ENCODE data around the gene FANCB. TPM values are rescaled to one million over a fixed set of nuclear protein-coding genes. Genes with fewer than 3 reads are reported as not detected.

The FANCB gene
- total RNA-seq, 1 donor from 2014 or later: 7.8 TPM

GRCh38 chrX:14897042-14897441 is 24.2 kb upstream of the FANCB start:
- H3K4me1 ChIP-seq (ENCODE audit: control insufficient read depth in 3 of 3, insufficient read depth in 3 of 3, low read length in 3 of 3): no peaks in the 10 kb centered on the region
- H3K9ac ChIP-seq (ENCODE audit: low read depth in 1 of 3, low read length in 3 of 3): no peak overlapping the region
- no peaks in the 10 kb centered on the region for H3K9me3 ChIP-seq (ENCODE audit: control insufficient read depth in 3 of 3, low read length in 3 of 3)
- H3K27ac ChIP-seq (ENCODE audit: low read depth, low read length): no peak overlapping the region
- peaks cover 0 to 2% (median 0%) of the 10 kb centered on the region in 3 donors for H3K36me3 ChIP-seq (ENCODE audit: control insufficient read depth in 3 of 3, insufficient read depth in 3 of 3, low read length in 3 of 3)
- H3K4me3 ChIP-seq (ENCODE audit: low read length in 3 of 3): no peak overlapping the region
- no peaks in the 10 kb centered on the region for H3K27me3 ChIP-seq (ENCODE audit: control insufficient read depth in 3 of 3, insufficient read depth in 3 of 3, low read length in 3 of 3)

GRCh38 chrX:14896273-14896672 is 23.4 kb upstream of the FANCB start:
- Histone ChIP-seq H3K4me1 (ENCODE audit: control insufficient read depth in 3 of 3, insufficient read depth in 3 of 3, low read length in 3 of 3) (no peaks in the 10 kb centered on the region), H3K36me3 (ENCODE audit: control insufficient read depth in 3 of 3, insufficient read depth in 3 of 3, low read length in 3 of 3) (peaks cover 0 to 2% (median 0%) of the 10 kb centered on the region in 3 donors), H3K4me3 (ENCODE audit: low read length in 3 of 3) (no peak overlapping the region), H3K27me3 (ENCODE audit: control insufficient read depth in 3 of 3, insufficient read depth in 3 of 3, low read length in 3 of 3) (no peaks in the 10 kb centered on the region), H3K9me3 (ENCODE audit: control insufficient read depth in 3 of 3, low read length in 3 of 3) (no peaks in the 10 kb centered on the region), H3K9ac (ENCODE audit: low read depth in 1 of 3, low read length in 3 of 3) (no peak overlapping the region), H3K27ac (ENCODE audit: low read depth, low read length) (no peak overlapping the region)

- H3K27me3 ChIP-seq (ENCODE audit: control insufficient read depth in 3 of 3, insufficient read depth in 3 of 3, low read length in 3 of 3): no peaks in the 10 kb centered on the region
- H3K36me3 ChIP-seq (ENCODE audit: control insufficient read depth in 3 of 3, insufficient read depth in 3 of 3, low read length in 3 of 3): no peaks in the 10 kb centered on the region
- H3K9me3 ChIP-seq (ENCODE audit: control insufficient read depth in 3 of 3, low read length in 3 of 3): no peaks in the 10 kb centered on the region
- no peak overlapping the region for H3K27ac ChIP-seq (ENCODE audit: low read depth, low read length)
- no peak overlapping the region for H3K4me3 ChIP-seq (ENCODE audit: low read length in 3 of 3)
- H3K9ac ChIP-seq (ENCODE audit: low read depth in 1 of 3, low read length in 3 of 3): no peak overlapping the region
- H3K4me1 ChIP-seq (ENCODE audit: control insufficient read depth in 3 of 3, insufficient read depth in 3 of 3, low read length in 3 of 3): no peaks in the 10 kb centered on the region
These were observed 13.4 kb upstream of the FANCB start for GRCh38 chrX:14886252-14886651.

- H3K4me3 ChIP-seq (ENCODE audit: low read length in 3 of 3): no peak overlapping the region
- H3K9me3 ChIP-seq (ENCODE audit: control insufficient read depth in 3 of 3, low read length in 3 of 3): no peaks in the 10 kb centered on the region
- no peak overlapping the region for H3K27ac ChIP-seq (ENCODE audit: low read depth, low read length)
- no peaks in the 10 kb centered on the region for H3K27me3 ChIP-seq (ENCODE audit: control insufficient read depth in 3 of 3, insufficient read depth in 3 of 3, low read length in 3 of 3)
- H3K9ac ChIP-seq (ENCODE audit: low read depth in 1 of 3, low read length in 3 of 3): no peak overlapping the region
- H3K4me1 ChIP-seq (ENCODE audit: control insufficient read depth in 3 of 3, insufficient read depth in 3 of 3, low read length in 3 of 3): no peaks in the 10 kb centered on the region
- no peaks in the 10 kb centered on the region for H3K36me3 ChIP-seq (ENCODE audit: control insufficient read depth in 3 of 3, insufficient read depth in 3 of 3, low read length in 3 of 3)
These were observed 11.8 kb upstream of the FANCB start for GRCh38 chrX:14884714-14885113.

GRCh38 chrX:14883826-14884225 is 11.0 kb upstream of the FANCB start:
- Histone ChIP-seq H3K9me3 (ENCODE audit: control insufficient read depth in 3 of 3, low read length in 3 of 3) (no peaks in the 10 kb centered on the region), H3K27ac (ENCODE audit: low read depth, low read length) (no peak overlapping the region), H3K4me3 (ENCODE audit: low read length in 3 of 3) (no peak overlapping the region), H3K27me3 (ENCODE audit: control insufficient read depth in 3 of 3, insufficient read depth in 3 of 3, low read length in 3 of 3) (no peaks in the 10 kb centered on the region), H3K36me3 (ENCODE audit: control insufficient read depth in 3 of 3, insufficient read depth in 3 of 3, low read length in 3 of 3) (no peaks in the 10 kb centered on the region), H3K9ac (ENCODE audit: low read depth in 1 of 3, low read length in 3 of 3) (no peak overlapping the region), H3K4me1 (ENCODE audit: control insufficient read depth in 3 of 3, insufficient read depth in 3 of 3, low read length in 3 of 3) (no peaks in the 10 kb centered on the region)

GRCh38 chrX:14875624-14876023 is 2.8 kb upstream of the FANCB start:
- Histone ChIP-seq H3K4me1 (ENCODE audit: control insufficient read depth in 3 of 3, insufficient read depth in 3 of 3, low read length in 3 of 3) (peaks cover 0 to 8% (median 5%) of the 10 kb centered on the region in 3 donors), H3K36me3 (ENCODE audit: control insufficient read depth in 3 of 3, insufficient read depth in 3 of 3, low read length in 3 of 3) (no peaks in the 10 kb centered on the region), H3K9ac (ENCODE audit: low read depth in 1 of 3, low read length in 3 of 3) (no peak overlapping the region), H3K4me3 (ENCODE audit: low read length in 3 of 3) (no peak overlapping the region), H3K27me3 (ENCODE audit: control insufficient read depth in 3 of 3, insufficient read depth in 3 of 3, low read length in 3 of 3) (no peaks in the 10 kb centered on the region), H3K9me3 (ENCODE audit: control insufficient read depth in 3 of 3, low read length in 3 of 3) (no peaks in the 10 kb centered on the region), H3K27ac (ENCODE audit: low read depth, low read length) (no peak overlapping the region)

GRCh38 chrX:14873676-14874049 is 794 bp upstream of the FANCB start:
- H3K9me3 ChIP-seq (ENCODE audit: control insufficient read depth in 3 of 3, low read length in 3 of 3): peaks cover 0 to 1% (median 0%) of the 10 kb centered on the region in 3 donors
- H3K4me3 ChIP-seq (ENCODE audit: low read length in 3 of 3): peak overlapping the region; percentile 83 to 87 (median 87)
- H3K27me3 ChIP-seq (ENCODE audit: control insufficient read depth in 3 of 3, insufficient read depth in 3 of 3, low read length in 3 of 3): no peaks in the 10 kb centered on the region
- H3K36me3 ChIP-seq (ENCODE audit: control insufficient read depth in 3 of 3, insufficient read depth in 3 of 3, low read length in 3 of 3): no peaks in the 10 kb centered on the region
- peaks cover 0 to 8% (median 5%) of the 10 kb centered on the region in 3 donors for H3K4me1 ChIP-seq (ENCODE audit: control insufficient read depth in 3 of 3, insufficient read depth in 3 of 3, low read length in 3 of 3)
- peak overlapping the region; percentile 74 to 85 (median 82) for H3K9ac ChIP-seq (ENCODE audit: low read depth in 1 of 3, low read length in 3 of 3)
- H3K27ac ChIP-seq (ENCODE audit: low read depth, low read length): peak overlapping the region; percentile 74

- H3K9ac ChIP-seq (ENCODE audit: low read depth in 1 of 3, low read length in 3 of 3): no peak overlapping the region
- H3K9me3 ChIP-seq (ENCODE audit: control insufficient read depth in 3 of 3, low read length in 3 of 3): peaks cover 0 to 2% (median 0%) of the 10 kb centered on the region in 3 donors
- no peak overlapping the region for H3K27ac ChIP-seq (ENCODE audit: low read depth, low read length)
- peaks cover 0 to 8% (median 5%) of the 10 kb centered on the region in 3 donors for H3K4me1 ChIP-seq (ENCODE audit: control insufficient read depth in 3 of 3, insufficient read depth in 3 of 3, low read length in 3 of 3)
- no peaks in the 10 kb centered on the region for H3K36me3 ChIP-seq (ENCODE audit: control insufficient read depth in 3 of 3, insufficient read depth in 3 of 3, low read length in 3 of 3)
- no peaks in the 10 kb centered on the region for H3K27me3 ChIP-seq (ENCODE audit: control insufficient read depth in 3 of 3, insufficient read depth in 3 of 3, low read length in 3 of 3)
- H3K4me3 ChIP-seq (ENCODE audit: low read length in 3 of 3): peak overlapping the region; percentile 70 to 79 (median 72)
These were observed 514 bp downstream of the FANCB start for GRCh38 chrX:14872355-14872754.

- H3K9me3 ChIP-seq (ENCODE audit: control insufficient read depth in 3 of 3, low read length in 3 of 3): peaks cover 0 to 2% (median 0%) of the 10 kb centered on the region in 3 donors
These were observed 1.1 kb downstream of the FANCB start for GRCh38 chrX:14871767-14872166.

GRCh38 chrX:14865201-14865600 is 7.7 kb downstream of the FANCB start:
- H3K27me3 ChIP-seq (ENCODE audit: control insufficient read depth in 3 of 3, insufficient read depth in 3 of 3, low read length in 3 of 3): no peaks in the 10 kb centered on the region
- H3K9ac ChIP-seq (ENCODE audit: low read depth in 1 of 3, low read length in 3 of 3): no peak overlapping the region
- no peaks in the 10 kb centered on the region for H3K36me3 ChIP-seq (ENCODE audit: control insufficient read depth in 3 of 3, insufficient read depth in 3 of 3, low read length in 3 of 3)
- H3K27ac ChIP-seq (ENCODE audit: low read depth, low read length): no peak overlapping the region
- no peaks in the 10 kb centered on the region for H3K4me1 ChIP-seq (ENCODE audit: control insufficient read depth in 3 of 3, insufficient read depth in 3 of 3, low read length in 3 of 3)
- peaks cover 0 to 2% (median 0%) of the 10 kb centered on the region in 3 donors for H3K9me3 ChIP-seq (ENCODE audit: control insufficient read depth in 3 of 3, low read length in 3 of 3)
- H3K4me3 ChIP-seq (ENCODE audit: low read length in 3 of 3): no peak overlapping the region

More at GRCh38 chrX:14871767-14872166, 1.1 kb downstream of the FANCB start:
- H3K27ac ChIP-seq (ENCODE audit: low read depth, low read length): no peak overlapping the region
- H3K36me3 ChIP-seq (ENCODE audit: control insufficient read depth in 3 of 3, insufficient read depth in 3 of 3, low read length in 3 of 3): no peaks in the 10 kb centered on the region
- no peaks in the 10 kb centered on the region for H3K27me3 ChIP-seq (ENCODE audit: control insufficient read depth in 3 of 3, insufficient read depth in 3 of 3, low read length in 3 of 3)
- no peak overlapping the region for H3K4me3 ChIP-seq (ENCODE audit: low read length in 3 of 3)
- peaks cover 0 to 8% (median 5%) of the 10 kb centered on the region in 3 donors for H3K4me1 ChIP-seq (ENCODE audit: control insufficient read depth in 3 of 3, insufficient read depth in 3 of 3, low read length in 3 of 3)
- no peak overlapping the region for H3K9ac ChIP-seq (ENCODE audit: low read depth in 1 of 3, low read length in 3 of 3)
